ENCODE measurements around the gene C3orf33.

Gene C3orf33

GRCh38 chr3:155739154-155739553 lies 66.9 kb downstream of the C3orf33 start:
- DNase-seq, result peak; percentile 68

- DNase-seq, result no peak
These were observed 67.5 kb downstream of the C3orf33 start for GRCh38 chr3:155738580-155739076.

GRCh38 chr3:155737844-155738460 lies 68.1 kb downstream of the C3orf33 start:
- DNase-seq, result no peak

- DNase-seq, result no peak
These were observed 69.7 kb downstream of the C3orf33 start for GRCh38 chr3:155736381-155736780.

GRCh38 chr3:155730843-155731242 lies 75.2 kb downstream of the C3orf33 start:
- no peak for DNase-seq

GRCh38 chr3:155727836-155728235 lies 78.2 kb downstream of the C3orf33 start:
- DNase-seq, result no peak

- DNase-seq, result no peak
These were observed 91.8 kb downstream of the C3orf33 start for GRCh38 chr3:155714295-155714718.

Measured in fibroblast of skin of right quadriceps (primary cell).